ENCODE data around the gene HELZ2. TPM values are rescaled to one million over a fixed set of nuclear protein-coding genes. Genes with fewer than 3 reads are reported as not detected.
"Not testable (repeated sequence)": the region's sequence is repeated elsewhere in the genome, so short reads cannot be mapped to it uniquely, and the experiment has no call there.

HELZ2 gene
- total RNA-seq, 2 experiments from 2014 or later, result 118 to 128 TPM

DNA sequence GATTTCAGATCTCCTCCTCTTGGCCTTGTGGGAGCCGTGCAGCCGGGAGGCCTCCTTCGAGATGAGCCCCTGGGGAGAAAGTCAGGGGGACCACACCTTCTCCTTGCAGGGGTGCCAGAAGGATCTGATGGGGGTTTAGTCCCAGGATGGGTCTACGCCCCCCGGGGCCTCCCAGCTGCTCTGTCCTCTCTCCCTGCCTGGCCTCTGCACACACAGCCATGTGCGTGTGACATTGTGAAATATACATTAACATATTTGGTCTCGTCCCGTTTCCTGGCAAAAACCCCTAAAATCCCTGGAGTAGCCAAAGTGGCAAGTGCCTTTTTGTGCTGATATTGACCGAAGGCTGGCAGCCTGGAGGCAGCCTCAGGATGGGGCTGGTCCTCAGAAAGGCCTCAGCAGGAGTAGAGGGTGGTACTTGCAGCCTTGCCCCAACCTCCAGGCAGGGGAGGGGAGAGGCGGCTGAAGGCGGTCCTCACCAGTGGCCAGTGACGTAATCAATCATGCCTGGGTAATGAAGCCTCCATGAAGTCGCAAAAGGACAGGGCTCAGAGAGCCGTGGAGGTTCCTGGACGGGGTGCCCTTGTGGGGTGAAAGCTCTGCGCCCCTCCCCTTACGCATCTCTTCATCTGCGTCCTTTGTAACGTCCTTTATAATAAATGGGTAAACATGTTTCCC, 5.1 kb upstream of the HELZ2 start:
- Mint-ChIP-seq H3K27ac (no peak overlapping the region), H3K27me3 (peaks cover 29% of the 10 kb centered on the region), H3K4me1 (no peaks in the 10 kb centered on the region), H3K36me3 (no peaks in the 10 kb centered on the region), H3K4me3 (no peak overlapping the region), H3K9me3 (no peaks in the 10 kb centered on the region)
- DNase-seq (no peak), ATAC-seq (ENCODE audit: low read depth) (no peak)
- POLR2A ChIA-PET, result interaction anchor here (1.0 kb wide), 1 partner anchor 41 kb away, joined by 3 read pairs; no protein-coding TSS in a partner anchor

DNA sequence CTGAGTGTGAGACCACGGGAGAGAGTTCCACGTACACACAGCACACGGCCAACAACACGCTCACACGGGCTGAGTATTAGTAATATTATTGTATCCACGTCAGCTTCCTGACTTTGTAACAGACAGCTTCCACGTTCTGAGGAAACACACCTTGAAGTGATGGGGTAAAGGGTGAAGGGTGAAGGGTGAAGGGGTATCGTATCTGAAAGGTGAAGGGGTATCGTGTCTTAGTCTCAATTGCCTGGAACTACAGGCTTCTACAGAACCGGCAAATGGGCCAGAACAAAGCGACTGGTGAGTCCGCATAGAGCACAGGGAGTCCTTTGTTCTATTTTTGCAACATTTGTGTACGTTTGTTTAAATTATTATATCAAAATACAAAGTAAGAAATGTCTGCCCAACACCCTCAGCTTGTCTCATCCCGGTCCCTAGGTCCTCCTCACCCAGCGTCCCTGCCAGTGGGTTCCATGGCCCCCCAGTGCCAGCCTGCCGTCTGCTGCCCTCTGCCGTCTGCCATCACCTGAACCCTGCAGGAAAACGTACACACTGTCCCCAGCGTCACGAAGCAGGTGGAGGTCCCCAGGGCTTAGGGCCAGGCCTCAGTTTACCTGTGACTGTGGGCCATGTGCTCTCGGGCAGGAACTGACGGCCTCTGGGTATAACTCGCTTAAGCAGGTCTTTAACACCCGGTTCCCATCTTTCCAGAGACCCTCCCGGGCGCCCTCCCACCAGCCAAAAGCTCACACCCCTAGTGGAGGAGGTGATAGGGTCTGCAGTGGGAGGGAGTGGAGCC, 4.4 kb upstream of the HELZ2 start:
- ATAC-seq (ENCODE audit: low read depth) (no peak), DNase-seq (no peak)
- no peaks in the 10 kb centered on the region for H3K4me1 Mint-ChIP-seq
- H3K27me3 Mint-ChIP-seq, result peaks cover 29% of the 10 kb centered on the region
- no peak overlapping the region for H3K4me3 Mint-ChIP-seq
- H3K9me3 Mint-ChIP-seq, result no peaks in the 10 kb centered on the region
- POLR2A ChIA-PET, result interaction anchor here (0.7 to 1.0 kb wide), 2 partner anchors 10 to 41 kb away, joined by 3 read pairs; no protein-coding TSS in a partner anchor
- H3K27ac Mint-ChIP-seq, result no peak overlapping the region
- peaks cover 1% of the 10 kb centered on the region for H3K36me3 Mint-ChIP-seq

DNA sequence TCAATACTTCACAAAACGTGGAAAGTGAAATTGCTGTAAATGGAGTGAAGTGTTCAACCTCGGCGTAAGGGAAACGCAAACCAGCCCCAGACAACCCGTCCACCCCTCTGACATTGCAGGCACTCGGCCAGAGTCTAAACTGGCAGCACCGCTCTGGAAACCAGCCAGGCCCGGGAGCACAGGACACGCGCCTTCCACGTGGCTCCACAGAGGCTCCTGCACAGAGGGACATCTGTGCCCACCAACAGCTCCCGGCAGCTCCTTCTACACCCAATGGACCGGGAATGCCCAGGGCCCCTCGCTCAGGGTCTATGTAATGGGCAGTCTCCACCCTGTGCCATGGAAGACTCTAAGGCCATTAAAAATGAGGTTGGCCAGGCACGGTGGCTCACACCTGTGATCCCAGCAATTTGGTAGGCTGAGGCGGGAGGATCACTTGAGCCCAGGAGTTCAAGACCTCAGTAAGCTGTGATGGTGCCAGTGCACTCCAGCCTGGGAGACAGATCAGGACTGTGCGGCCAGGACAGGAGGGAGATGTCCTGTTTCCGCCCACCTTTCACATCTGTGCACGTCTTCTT, 3.4 kb upstream of the HELZ2 start:
- Mint-ChIP-seq H3K27me3 (peaks cover 25% of the 10 kb centered on the region), H3K4me1 (no peaks in the 10 kb centered on the region), H3K9me3 (no peaks in the 10 kb centered on the region), H3K36me3 (peaks cover 1% of the 10 kb centered on the region), H3K27ac (no peak overlapping the region), H3K4me3 (no peak overlapping the region)
- POLR2A ChIA-PET, result no interaction called here
- ATAC-seq (ENCODE audit: low read depth), result no peak
- DNase-seq, result no peak

DNA sequence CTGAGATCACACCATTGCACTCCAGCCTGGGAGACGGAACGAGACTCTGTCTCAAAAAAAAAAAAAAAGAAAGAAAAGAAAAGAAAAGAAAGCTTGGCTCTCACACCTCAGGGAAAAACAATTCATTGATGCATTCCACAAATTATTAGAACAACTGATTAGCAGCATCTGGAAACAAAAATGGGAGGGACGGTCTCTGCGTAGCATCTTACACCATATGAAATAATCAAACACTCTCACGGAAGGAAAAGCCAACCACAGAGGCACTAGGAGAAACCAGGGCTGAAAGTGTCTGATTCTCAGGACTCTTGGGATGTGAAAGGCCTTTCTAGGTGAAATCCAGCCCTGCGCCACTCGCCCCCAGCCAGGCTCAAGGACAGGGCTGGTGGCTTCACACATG, 2.3 kb upstream of the HELZ2 start:
- no peak for DNase-seq
- H3K4me3 Mint-ChIP-seq, result no peak overlapping the region
- POLR2A ChIA-PET, result no interaction called here
- ATAC-seq (ENCODE audit: low read depth), result no peak
- H3K27me3 Mint-ChIP-seq, result peaks cover 25% of the 10 kb centered on the region
- H3K36me3 Mint-ChIP-seq, result peaks cover 1% of the 10 kb centered on the region
- no peaks in the 10 kb centered on the region for H3K9me3 Mint-ChIP-seq
- no peaks in the 10 kb centered on the region for H3K4me1 Mint-ChIP-seq
- H3K27ac Mint-ChIP-seq, result no peak overlapping the region

DNA sequence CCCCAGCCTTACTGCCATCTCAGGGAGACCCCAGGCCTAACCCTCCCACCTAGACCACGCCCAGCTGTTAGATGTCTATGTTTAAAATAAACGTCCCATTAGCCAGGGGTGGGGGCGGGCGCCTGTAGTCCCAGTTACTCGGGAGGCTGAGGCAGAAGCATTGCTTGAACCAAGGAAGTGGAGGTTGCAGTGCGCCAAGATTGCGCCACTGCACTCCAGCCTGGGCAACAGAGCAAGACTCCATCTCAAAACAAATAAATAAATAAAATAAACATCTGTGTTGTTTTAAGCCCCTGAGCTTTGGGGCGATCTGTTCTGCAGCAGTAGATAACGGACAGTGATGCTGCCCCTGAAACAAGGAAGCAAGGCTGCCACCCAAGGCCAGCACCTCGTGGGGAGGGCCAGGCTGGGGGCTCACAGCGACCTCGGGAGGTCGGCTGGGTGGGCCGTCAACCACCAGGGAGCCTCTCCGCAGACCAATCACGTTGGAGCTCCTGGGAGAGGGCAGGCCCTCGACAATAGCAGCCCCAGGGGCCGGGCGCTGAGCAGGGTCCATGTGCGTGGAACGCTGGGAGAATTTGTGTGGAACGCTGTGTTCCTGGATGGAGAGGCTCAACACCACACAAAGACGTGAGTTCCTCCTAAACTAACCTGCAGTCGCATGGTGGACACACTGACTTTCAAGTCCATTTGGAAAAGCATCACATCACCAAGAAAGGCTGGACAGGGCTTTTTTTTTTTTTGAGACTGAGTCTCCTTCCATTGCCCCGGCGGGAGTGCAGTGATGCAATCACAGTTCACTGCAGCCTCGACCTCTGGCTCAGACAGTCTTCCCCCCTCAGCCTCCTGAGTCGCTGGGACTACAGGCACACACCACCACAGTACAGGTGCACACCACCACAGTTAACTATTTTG, 1.0 kb upstream of the HELZ2 start:
- peak overlapping the region; percentile 45 for H3K4me3 Mint-ChIP-seq
- ATAC-seq (ENCODE audit: low read depth) (no peak), DNase-seq (no peak)
- H3K4me1 Mint-ChIP-seq, result no peaks in the 10 kb centered on the region
- H3K9me3 Mint-ChIP-seq, result no peaks in the 10 kb centered on the region
- POLR2A ChIA-PET, result interaction anchor here (2.1 to 3.1 kb wide), 2 partner anchors 54 to 67 kb away, joined by 10 to 14 read pairs; partner anchors contain the start of gene PPDPF
- peaks cover 1% of the 10 kb centered on the region for H3K36me3 Mint-ChIP-seq
- H3K27me3 Mint-ChIP-seq, result peaks cover 22% of the 10 kb centered on the region
- H3K27ac Mint-ChIP-seq, result no peak overlapping the region

DNA sequence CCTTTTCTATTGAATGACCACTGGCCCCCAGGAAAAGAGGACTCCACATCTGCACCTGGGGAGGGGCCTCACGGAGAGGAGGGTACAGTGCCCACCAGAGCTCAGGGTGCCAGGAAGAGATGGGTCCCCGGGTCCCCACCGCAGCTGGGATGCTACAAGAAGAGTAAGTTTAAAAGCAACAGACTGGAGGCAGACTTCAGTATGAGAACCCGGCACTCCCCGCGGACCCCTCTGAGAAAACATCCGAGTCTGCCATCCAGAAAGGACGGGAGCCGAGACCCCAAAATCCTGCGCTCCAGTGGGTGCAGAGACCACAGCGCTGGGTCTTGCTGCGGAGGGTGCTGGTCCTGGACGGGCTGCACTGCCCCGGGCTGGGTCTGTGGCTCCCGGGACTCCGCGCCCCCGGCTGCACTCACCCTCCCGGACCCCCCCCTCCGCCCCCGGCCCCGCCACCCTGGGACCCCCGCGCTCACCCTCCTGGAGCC, 350 bp downstream of the HELZ2 start:
- H3K4me1 Mint-ChIP-seq, result peaks cover 2% of the 10 kb centered on the region
- peak overlapping the region; percentile 91 for H3K4me3 Mint-ChIP-seq
- H3K9me3 Mint-ChIP-seq, result no peaks in the 10 kb centered on the region
- H3K36me3 Mint-ChIP-seq, result peaks cover 1% of the 10 kb centered on the region
- POLR2A ChIA-PET, result interaction anchor here (0.6 to 3.1 kb wide), 13 partner anchors 8 to 301 kb away, joined by 3 to 14 read pairs (median 3); partner anchors contain the start of genes ARFGAP1, GMEB2, PPDPF and PTK6
- ATAC-seq (ENCODE audit: low read depth), result peak; percentile 30
- peaks cover 16% of the 10 kb centered on the region for H3K27me3 Mint-ChIP-seq
- peak; percentile 47 for DNase-seq
- peak overlapping the region; percentile 95 for H3K27ac Mint-ChIP-seq

DNA sequence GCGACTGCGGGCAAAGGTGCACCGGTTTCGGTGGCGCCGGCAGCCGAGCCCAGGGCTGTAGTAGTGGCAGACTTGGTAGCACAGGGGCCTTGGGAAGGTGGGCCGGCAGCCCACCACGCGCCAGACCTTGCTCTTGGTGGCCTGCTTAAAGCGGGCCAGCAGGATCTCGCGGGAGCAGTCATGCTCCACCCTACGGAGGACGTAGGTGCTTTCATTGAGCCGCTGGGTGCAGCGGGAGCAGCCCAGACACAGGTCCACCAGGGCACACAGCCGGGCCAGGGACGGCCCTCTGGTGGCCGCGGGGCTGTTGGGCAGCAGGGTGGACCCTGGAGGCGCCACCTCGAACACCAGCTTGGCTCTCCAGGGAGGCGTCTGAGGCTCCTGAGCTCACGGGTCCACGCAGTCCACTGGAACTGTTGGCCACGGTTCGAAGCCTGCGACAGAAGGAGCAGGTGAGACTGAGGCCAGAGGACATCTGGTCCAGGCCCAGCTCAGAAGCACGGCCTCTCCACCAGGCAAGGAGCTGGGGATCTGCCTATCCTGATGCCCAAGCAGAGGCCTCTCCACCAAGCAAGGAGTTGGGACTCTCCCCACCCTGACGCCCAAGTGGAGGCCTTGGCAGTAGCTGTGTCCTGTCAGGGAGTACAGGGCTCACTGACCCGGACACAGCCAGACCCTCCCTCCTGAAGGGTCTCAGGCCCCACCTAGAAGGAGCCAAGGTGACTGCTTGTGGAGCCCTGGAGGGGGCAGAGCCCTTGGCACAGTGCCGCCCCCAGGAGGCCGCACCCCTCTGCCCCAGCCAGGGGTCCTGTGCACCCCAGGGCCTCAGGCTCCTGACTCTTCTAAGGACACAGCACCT, 1.0 kb downstream of the HELZ2 start:
- H3K36me3 Mint-ChIP-seq, result peaks cover 3% of the 10 kb centered on the region
- H3K27ac Mint-ChIP-seq, result peak overlapping the region; percentile 95
- peak overlapping the region; percentile 91 for H3K4me3 Mint-ChIP-seq
- H3K9me3 Mint-ChIP-seq, result no peaks in the 10 kb centered on the region
- H3K27me3 Mint-ChIP-seq, result peaks cover 14% of the 10 kb centered on the region
- POLR2A ChIA-PET, result interaction anchor here (0.6 to 3.1 kb wide), 8 partner anchors 10 to 85 kb away, joined by 3 to 14 read pairs (median 6); partner anchors contain the start of genes PPDPF and RTEL1
- peak; percentile 45 for DNase-seq
- H3K4me1 Mint-ChIP-seq, result peaks cover 4% of the 10 kb centered on the region
- peak; percentile 16 for ATAC-seq (ENCODE audit: low read depth)

DNA sequence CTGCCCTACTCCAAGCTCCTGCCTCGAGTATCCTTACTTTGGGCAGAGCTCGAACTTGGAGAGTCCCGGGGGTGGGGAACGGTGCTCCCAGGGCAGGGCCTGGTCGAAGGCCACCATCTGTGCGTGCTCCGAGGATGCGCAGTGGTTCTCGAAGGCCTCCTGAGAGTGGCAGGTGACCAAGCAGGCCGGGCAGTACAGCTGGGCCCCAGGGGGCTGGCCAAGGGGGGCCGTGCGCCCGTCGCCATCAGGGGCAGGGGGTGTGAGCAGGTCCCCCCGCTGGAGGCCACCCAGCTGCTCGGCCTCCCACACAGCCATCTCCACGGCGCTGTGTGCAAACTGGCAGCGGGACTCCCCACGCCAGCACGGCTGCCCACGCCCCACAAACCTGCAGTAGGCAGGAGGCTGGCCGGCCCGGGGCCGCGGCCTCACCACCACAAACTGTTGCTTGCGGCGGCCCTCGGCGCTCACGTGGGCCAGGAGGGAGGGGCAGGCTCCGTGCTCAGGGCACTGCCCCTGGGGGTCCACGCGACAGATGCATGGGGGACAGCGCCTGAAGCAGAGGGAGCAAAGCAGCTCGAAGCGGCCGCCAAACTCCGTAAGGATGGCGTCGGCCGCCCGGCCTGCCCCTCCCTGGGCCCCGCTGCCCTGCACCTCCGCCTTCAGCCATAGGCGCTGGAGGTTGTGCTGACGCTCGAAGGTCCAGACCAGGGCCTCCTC, 1.8 kb downstream of the HELZ2 start:
- Mint-ChIP-seq H3K36me3 (peaks cover 5% of the 10 kb centered on the region), H3K4me1 (peaks cover 12% of the 10 kb centered on the region), H3K4me3 (no peak overlapping the region), H3K27me3 (peaks cover 11% of the 10 kb centered on the region), H3K27ac (no peak overlapping the region), H3K9me3 (no peaks in the 10 kb centered on the region)
- DNase-seq (no peak), ATAC-seq (ENCODE audit: low read depth) (no peak)
- POLR2A ChIA-PET, result interaction anchor here (0.6 to 3.1 kb wide), 3 partner anchors 20 to 69 kb away, joined by 4 to 10 read pairs (median 9); no protein-coding TSS in a partner anchor

DNA sequence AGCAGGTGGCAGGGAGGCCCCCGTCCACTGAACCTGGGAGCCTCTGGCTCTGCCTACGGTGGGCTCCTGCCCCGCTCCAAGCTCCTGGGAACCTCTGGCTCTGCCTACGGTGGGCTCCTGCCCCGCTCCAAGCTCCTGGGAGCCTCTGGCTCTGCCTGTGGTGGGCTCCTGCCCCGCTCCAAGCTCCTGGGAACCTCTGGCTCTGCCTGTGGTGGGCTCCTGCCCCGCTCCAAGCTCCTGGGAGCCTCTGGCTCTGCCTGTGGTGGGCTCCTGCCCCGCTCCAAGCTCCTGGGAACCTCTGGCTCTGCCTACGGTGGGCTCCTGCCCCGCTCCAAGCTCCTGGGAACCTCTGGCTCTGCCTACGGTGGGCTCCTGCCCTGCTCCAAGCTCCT, 3.0 kb downstream of the HELZ2 start:
- POLR2A ChIA-PET, result interaction anchor here (1.0 kb wide), 1 partner anchor 50 kb away, joined by 3 read pairs; no protein-coding TSS in a partner anchor
- H3K27me3 Mint-ChIP-seq; H3K9me3 Mint-ChIP-seq; H3K4me3 Mint-ChIP-seq; H3K27ac Mint-ChIP-seq; DNase-seq; H3K36me3 Mint-ChIP-seq; ATAC-seq (ENCODE audit: low read depth): not testable (repeated sequence)
- peaks cover 13% of the 10 kb centered on the region for H3K4me1 Mint-ChIP-seq

DNA sequence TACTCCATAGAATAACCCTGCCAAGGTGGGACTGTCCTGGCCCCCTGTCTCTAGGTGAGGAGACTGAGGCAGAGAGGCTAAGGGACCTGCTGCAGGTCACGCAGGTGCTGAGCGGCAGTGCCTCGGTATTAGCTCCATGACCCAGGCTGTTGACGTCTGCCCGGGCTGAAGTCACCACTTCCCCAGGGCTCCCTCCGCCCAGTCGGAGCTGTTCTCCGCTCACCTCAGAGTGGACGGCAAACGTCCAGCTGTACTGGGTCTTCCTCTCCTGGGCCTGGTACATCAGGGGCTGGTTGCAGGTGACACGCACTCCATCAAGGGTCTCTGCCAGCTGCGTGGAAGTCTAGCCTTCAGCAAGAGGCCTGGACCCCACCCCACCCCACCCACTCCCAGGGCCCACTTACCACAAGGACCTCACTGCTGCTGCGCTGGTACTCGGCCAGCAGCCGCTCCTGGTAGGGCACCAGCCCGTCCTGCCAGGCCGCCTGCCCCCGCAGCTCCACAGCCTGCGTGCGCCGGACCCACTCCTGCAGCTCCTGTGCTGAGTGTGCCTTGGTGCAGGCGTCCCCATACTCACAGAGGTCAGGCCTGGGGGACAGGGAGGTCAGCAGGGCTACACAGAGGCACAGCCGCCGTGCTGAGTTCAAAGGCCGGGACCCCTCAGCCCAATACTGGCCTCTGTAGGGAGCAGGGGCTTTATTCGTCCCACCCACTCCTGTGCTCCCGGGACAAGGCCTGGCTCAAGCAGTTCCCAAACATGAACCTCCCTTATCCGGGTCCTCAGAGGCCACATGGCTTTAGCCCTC, 3.6 kb downstream of the HELZ2 start:
- peak; percentile 38 for DNase-seq
- Mint-ChIP-seq H3K36me3 (peaks cover 7% of the 10 kb centered on the region), H3K9me3 (no peaks in the 10 kb centered on the region), H3K4me3 (no peak overlapping the region), H3K4me1 (peaks cover 13% of the 10 kb centered on the region), H3K27ac (no peak overlapping the region), H3K27me3 (peaks cover under 1% of the 10 kb centered on the region)
- ATAC-seq (ENCODE audit: low read depth), result no peak
- POLR2A ChIA-PET, result interaction anchor here (1.0 kb wide), 1 partner anchor 49 kb away, joined by 3 read pairs; no protein-coding TSS in a partner anchor
